ENCODE measurements around the gene NCR2. TPM values are rescaled to one million over a fixed set of nuclear protein-coding genes. Genes with fewer than 3 reads are reported as not detected.
A peak's percentile ranks its signal among the peaks of the same experiment; 100 is the strongest.
"Not testable (repeated sequence)": the region's sequence is repeated elsewhere in the genome, so short reads cannot be mapped to it uniquely, and the experiment has no call there.

The NCR2 gene
- total RNA-seq, 1 donor from 2014 or later = not detected

- peaks cover 16% of the 10 kb centered on the region for H3K4me1 ChIP-seq
- intact Hi-C loops (cut with DNase I) = no loop called here
- TF ChIP-seq CTCF (IDR thresholded peaks at IDR 0.05) = no peak
- no peak for ATAC-seq
- H3K4me3 ChIP-seq = no peak overlapping the region
- H3K27me3 ChIP-seq = no peaks in the 10 kb centered on the region
- no peak overlapping the region for H3K27ac ChIP-seq
- no peaks in the 10 kb centered on the region for H3K9me3 ChIP-seq
- no peak for DNase-seq
- no peaks in the 10 kb centered on the region for H3K36me3 ChIP-seq
These were observed 43.7 kb upstream of the NCR2 start for GRCh38 chr6:41291717-41292116.

GRCh38 chr6:41294214-41294872 lies 41.1 kb upstream of the NCR2 start:
- Histone ChIP-seq H3K27me3 (no peaks in the 10 kb centered on the region), H3K4me1 (no peaks in the 10 kb centered on the region), H3K9me3 (no peaks in the 10 kb centered on the region), H3K36me3 (no peaks in the 10 kb centered on the region), H3K4me3 (no peak overlapping the region), H3K27ac (no peak overlapping the region)
- ATAC-seq (peak; percentile 23), DNase-seq (no peak)
- TF ChIP-seq CTCF (IDR thresholded peaks at IDR 0.05) = no peak
- intact Hi-C loops (cut with DNase I) = no loop called here

- H3K9me3 ChIP-seq; DNase-seq; H3K4me3 ChIP-seq; H3K36me3 ChIP-seq; H3K4me1 ChIP-seq; H3K27ac ChIP-seq; ATAC-seq; intact Hi-C loops (cut with DNase I); H3K27me3 ChIP-seq: not testable (repeated sequence)
These were observed 38.2 kb upstream of the NCR2 start for GRCh38 chr6:41297248-41297647.

DNA sequence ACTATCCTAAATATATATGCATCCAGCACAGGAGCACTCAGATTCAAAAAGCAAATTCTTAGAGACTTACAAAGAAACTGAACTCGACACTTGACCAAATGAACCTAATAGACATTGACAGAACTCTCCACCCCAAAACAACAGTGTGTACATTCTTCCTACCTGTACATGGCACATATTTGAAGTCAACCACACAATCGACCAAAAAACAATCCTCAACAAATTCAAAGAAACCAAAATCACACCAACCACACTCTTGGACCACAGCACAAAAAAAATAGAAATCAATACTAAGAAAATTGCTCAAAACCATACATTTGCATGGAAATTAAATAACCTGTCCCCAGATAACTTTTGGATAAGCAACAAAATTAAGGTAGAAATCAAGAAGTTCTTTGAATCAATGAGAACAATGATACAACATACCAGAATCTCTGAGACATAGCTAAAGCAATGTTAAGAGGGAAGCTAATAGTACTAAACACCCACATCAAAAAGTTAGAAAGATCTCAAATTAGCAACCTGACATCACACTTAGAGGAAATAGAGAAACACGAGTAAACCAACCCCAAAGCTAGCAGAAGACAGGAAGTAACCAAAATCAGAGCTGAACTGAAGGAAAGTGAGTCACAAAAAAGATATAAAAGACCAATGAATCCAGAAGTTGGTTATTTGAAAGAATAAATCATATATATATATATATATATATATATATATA lies 36.5 kb upstream of the NCR2 start:
- DNase-seq = no peak

DNA sequence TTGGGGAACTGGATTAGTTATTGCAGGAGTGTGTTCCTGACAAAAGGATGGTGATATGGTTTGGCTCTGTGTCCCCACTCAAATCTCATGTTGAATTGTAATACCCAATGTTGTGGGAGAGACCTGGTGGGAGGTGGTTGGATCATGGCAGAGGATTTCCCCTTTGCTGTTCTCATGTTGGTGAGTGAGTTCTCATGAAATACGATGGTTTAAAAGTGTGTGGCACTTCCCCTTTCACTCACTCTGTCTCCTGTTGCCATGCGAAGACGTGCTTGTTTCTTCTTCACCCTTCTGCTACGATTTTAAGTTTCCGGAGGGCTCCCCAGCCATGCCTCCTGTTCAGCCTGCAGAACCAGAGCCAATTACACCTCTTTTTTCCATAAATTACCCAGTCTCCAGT lies 32.8 kb upstream of the NCR2 start:
- H3K9me3 ChIP-seq = no peaks in the 10 kb centered on the region
- peaks cover 4% of the 10 kb centered on the region for H3K27me3 ChIP-seq
- H3K27ac ChIP-seq = no peak overlapping the region
- no peaks in the 10 kb centered on the region for H3K36me3 ChIP-seq
- intact Hi-C loops (cut with DNase I) = no loop called here
- DNase-seq (no peak), ATAC-seq (peak; percentile 72)
- no peak overlapping the region for H3K4me3 ChIP-seq
- H3K4me1 ChIP-seq = no peaks in the 10 kb centered on the region
- TF ChIP-seq CTCF (IDR thresholded peaks at IDR 0.05) = no peak

More for the DNA sequence above, 36.5 kb upstream of the NCR2 start:
- peak; percentile 39 for ATAC-seq
- TF ChIP-seq CTCF (IDR thresholded peaks at IDR 0.05) = no peak
- H3K27ac ChIP-seq = no peak overlapping the region
- H3K36me3 ChIP-seq = no peaks in the 10 kb centered on the region
- no peaks in the 10 kb centered on the region for H3K9me3 ChIP-seq
- no peak overlapping the region for H3K4me3 ChIP-seq
- no peaks in the 10 kb centered on the region for H3K4me1 ChIP-seq
- intact Hi-C loops (cut with DNase I) = no loop called here
- H3K27me3 ChIP-seq = no peaks in the 10 kb centered on the region

- Histone ChIP-seq H3K9me3 (no peaks in the 10 kb centered on the region), H3K27ac (no peak overlapping the region), H3K4me3 (no peak overlapping the region), H3K4me1 (no peaks in the 10 kb centered on the region), H3K36me3 (no peaks in the 10 kb centered on the region), H3K27me3 (peaks cover 10% of the 10 kb centered on the region)
- DNase-seq = no peak
- ATAC-seq = peak; percentile 71
- intact Hi-C loops (cut with DNase I) = no loop called here
- TF ChIP-seq CTCF (IDR thresholded peaks at IDR 0.05) = peak; percentile 66
These were observed 29.1 kb upstream of the NCR2 start for GRCh38 chr6:41306187-41306854.
